Neural progenitor cell (in vitro differentiated cells): ENCODE data around the gene NOTCH4. TPM values are rescaled to one million over a fixed set of nuclear protein-coding genes. Genes with fewer than 3 reads are reported as not detected.

Source experiments
- DNase-seq: peaks from one replicate; pipeline ENCODE4 v3.0.0-alpha.2; 2016; ENCODE audit warnings: low spot score
- H2AFZ ChIP-seq: fragments of 200-600 bp; sonication (generic); replicated peaks from 2 replicates; pipeline ENCODE4 v1.6.1; 2016; ENCODE audit warnings: antibody characterized with exemption
- H3F3A ChIP-seq: fragments of 200-600 bp; sonication (generic); 2 replicates; pipeline ENCODE4 v1.6.1; 2016; ENCODE audit warnings: antibody characterized with exemption, low read depth
- H3K27ac ChIP-seq: fragments of 200-600 bp; sonication (generic); 2 replicates; pipeline ENCODE4 v1.5.1; 2016; ENCODE audit warnings: mild to moderate bottlenecking
- H3K27me3 ChIP-seq: fragments of 200-600 bp; sonication (generic); 2 replicates; pipeline ENCODE4 v1.6.1; 2016; ENCODE audit warnings: mild to moderate bottlenecking, moderate library complexity
- H3K36me3 ChIP-seq: fragments of 200-600 bp; sonication (generic); 2 replicates; pipeline ENCODE4 v1.5.1; 2016
- H3K4me1 ChIP-seq: fragments of 200-600 bp; sonication (generic); 2 replicates; pipeline ENCODE4 v1.6.1; 2016; ENCODE audit warnings: mixed run types
- H3K4me2 ChIP-seq: fragments of 200-600 bp; sonication (generic); 2 replicates; pipeline ENCODE4 v1.6.1; 2016
- H3K4me3 ChIP-seq: fragments of 200-600 bp; sonication (generic); 2 replicates; pipeline ENCODE4 v1.5.1; 2016
- H3K79me2 ChIP-seq: fragments of 200-600 bp; sonication (generic); 2 replicates; pipeline ENCODE4 v1.6.1; 2016; ENCODE audit warnings: low read depth
- H3K9ac ChIP-seq: fragments of 200-600 bp; sonication (generic); 2 replicates; pipeline ENCODE4 v1.6.1; 2016
- H3K9me3 ChIP-seq: fragments of 200-600 bp; sonication (generic); 2 replicates; pipeline ENCODE4 v1.5.1; 2016; ENCODE audit warnings: low read depth
- H4K20me1 ChIP-seq: fragments of 200-600 bp; sonication (generic); 2 replicates; pipeline ENCODE4 v1.6.1; 2016; ENCODE audit warnings: low read depth
- H3K27ac Mint-ChIP-seq: 3 replicates; pipeline ENCODE4 v1.8.0; 2021; ENCODE audit warnings: mixed read lengths
- H3K27me3 Mint-ChIP-seq: 2 replicates; pipeline ENCODE4 v1.8.0; 2022; ENCODE audit warnings: low read depth, mild to moderate bottlenecking, inconsistent platforms, moderate library complexity, mixed read lengths; ENCODE audit not compliant: insufficient read depth
- H3K36me3 Mint-ChIP-seq: 3 replicates; pipeline ENCODE4 v1.8.0; 2021; ENCODE audit warnings: mixed read lengths
- H3K4me1 Mint-ChIP-seq: 3 replicates; pipeline ENCODE4 v1.8.0; 2021; ENCODE audit warnings: mixed read lengths
- H3K4me3 Mint-ChIP-seq: 3 replicates; pipeline ENCODE4 v1.8.0; 2021; ENCODE audit warnings: mild to moderate bottlenecking, moderate library complexity, mixed read lengths
- H3K9me3 Mint-ChIP-seq: 3 replicates; pipeline ENCODE4 v1.8.0; 2020; ENCODE audit warnings: mixed read lengths
- CTCF ChIP-seq: fragments of 200-600 bp; sonication (generic); IDR thresholded peaks from 2 replicates; pipeline ENCODE4 v1.5.1; 2017; ENCODE audit warnings: antibody characterized with exemption, mild to moderate bottlenecking
- EZH2 ChIP-seq: fragments of 200-600 bp; sonication (generic); IDR thresholded peaks from 2 replicates; pipeline ENCODE4 v1.6.1; 2017; ENCODE audit warnings: antibody characterized with exemption, mild to moderate bottlenecking, moderate library complexity
- EZH2phosphoT487 ChIP-seq: fragments of 200-600 bp; sonication (generic); IDR thresholded peaks from 2 replicates; pipeline ENCODE4 v1.6.1; 2017; ENCODE audit warnings: antibody characterized with exemption
- total RNA-seq: library from RNA; depleted of rRNA; stranded (reverse); fragments of >200 nt; gene quantifications from 2 replicates; pipeline ENCODE4 v1.2.3, GENCODE V29; 2015; ENCODE audit warnings: low replicate concordance

Gene NOTCH4
- total RNA-seq, 1 donor from 2014 or later = 3.2 TPM

- H3K27me3 ChIP-seq = no peaks in the 10 kb centered on the region
- no peak for DNase-seq
- H3K9me3 ChIP-seq = no peaks in the 10 kb centered on the region
- TF ChIP-seq EZH2phosphoT487 = no peak
- TF ChIP-seq CTCF = no peak
- TF ChIP-seq EZH2 = no peak
- no peak overlapping the region for H3K27ac ChIP-seq
- H3K4me1 Mint-ChIP-seq = no peaks in the 10 kb centered on the region
- H3K27me3 Mint-ChIP-seq = peaks cover 2% of the 10 kb centered on the region
- no peaks in the 10 kb centered on the region for H3K9me3 Mint-ChIP-seq
- no peak overlapping the region for H3K4me3 Mint-ChIP-seq
- no peaks in the 10 kb centered on the region for H3F3A ChIP-seq
- no peak overlapping the region for H3K27ac Mint-ChIP-seq
- no peak overlapping the region for H3K4me2 ChIP-seq
- no peak overlapping the region for H3K9ac ChIP-seq
- no peak overlapping the region for H3K4me3 ChIP-seq
- no peaks in the 10 kb centered on the region for H4K20me1 ChIP-seq
- H3K79me2 ChIP-seq = no peaks in the 10 kb centered on the region
- H3K36me3 ChIP-seq = no peaks in the 10 kb centered on the region
- H3K36me3 Mint-ChIP-seq = no peaks in the 10 kb centered on the region
- H2AFZ ChIP-seq = no peak overlapping the region
- no peaks in the 10 kb centered on the region for H3K4me1 ChIP-seq
Measured at GRCh38 chr6:32239462-32239861, 15.6 kb upstream of the NOTCH4 start.

- Histone ChIP-seq H3K27me3 (no peaks in the 10 kb centered on the region), H3K36me3 (no peaks in the 10 kb centered on the region), H3F3A (no peaks in the 10 kb centered on the region), H2AFZ (no peak overlapping the region), H3K27ac (no peak overlapping the region), H3K79me2 (no peaks in the 10 kb centered on the region), H3K4me2 (no peak overlapping the region), H3K9ac (no peak overlapping the region), H3K4me3 (no peak overlapping the region), H3K4me1 (no peaks in the 10 kb centered on the region), H4K20me1 (no peaks in the 10 kb centered on the region), H3K9me3 (no peaks in the 10 kb centered on the region)
- TF ChIP-seq CTCF (peak; percentile 25), EZH2phosphoT487 (no peak)
- Mint-ChIP-seq H3K27ac (no peak overlapping the region), H3K36me3 (no peaks in the 10 kb centered on the region), H3K9me3 (peaks cover 3% of the 10 kb centered on the region), H3K27me3 (peaks cover 7% of the 10 kb centered on the region), H3K4me1 (no peaks in the 10 kb centered on the region), H3K4me3 (no peak overlapping the region)
- DNase-seq = peak; percentile 26
Measured at GRCh38 chr6:32234934-32235333, 11.1 kb upstream of the NOTCH4 start.

- Histone ChIP-seq H3K4me1 (no peaks in the 10 kb centered on the region), H3K27me3 (no peaks in the 10 kb centered on the region), H3F3A (no peaks in the 10 kb centered on the region), H3K4me2 (no peak overlapping the region), H3K27ac (no peak overlapping the region), H3K9me3 (no peaks in the 10 kb centered on the region), H3K9ac (no peak overlapping the region), H4K20me1 (no peaks in the 10 kb centered on the region), H3K4me3 (no peak overlapping the region), H3K79me2 (no peaks in the 10 kb centered on the region), H2AFZ (no peak overlapping the region), H3K36me3 (no peaks in the 10 kb centered on the region)
- no peak for TF ChIP-seq CTCF
- no peak for TF ChIP-seq EZH2
- TF ChIP-seq EZH2phosphoT487 = no peak
- no peak overlapping the region for H3K4me3 Mint-ChIP-seq
- peaks cover 5% of the 10 kb centered on the region for H3K27me3 Mint-ChIP-seq
- no peak for DNase-seq
- peaks cover 7% of the 10 kb centered on the region for H3K4me1 Mint-ChIP-seq
- no peak overlapping the region for H3K27ac Mint-ChIP-seq
- H3K9me3 Mint-ChIP-seq = no peaks in the 10 kb centered on the region
- no peaks in the 10 kb centered on the region for H3K36me3 Mint-ChIP-seq
Measured at GRCh38 chr6:32226434-32226833, 2.6 kb upstream of the NOTCH4 start.

- no peaks in the 10 kb centered on the region for H3K27me3 ChIP-seq
- H3K27ac ChIP-seq = no peak overlapping the region
- Mint-ChIP-seq H3K27ac (no peak overlapping the region), H3K9me3 (no peaks in the 10 kb centered on the region), H3K36me3 (no peaks in the 10 kb centered on the region), H3K27me3 (peaks cover 4% of the 10 kb centered on the region), H3K4me3 (no peak overlapping the region), H3K4me1 (peaks cover 7% of the 10 kb centered on the region)
- H3K9ac ChIP-seq = no peak overlapping the region
- no peak overlapping the region for H2AFZ ChIP-seq
- no peaks in the 10 kb centered on the region for H3K36me3 ChIP-seq
- H3K9me3 ChIP-seq = no peaks in the 10 kb centered on the region
- H4K20me1 ChIP-seq = no peaks in the 10 kb centered on the region
- TF ChIP-seq CTCF = no peak
- TF ChIP-seq EZH2phosphoT487 = no peak
- TF ChIP-seq EZH2 = no peak
- H3K79me2 ChIP-seq = no peaks in the 10 kb centered on the region
- no peaks in the 10 kb centered on the region for H3K4me1 ChIP-seq
- no peak overlapping the region for H3K4me3 ChIP-seq
- H3F3A ChIP-seq = no peaks in the 10 kb centered on the region
- no peak overlapping the region for H3K4me2 ChIP-seq
- DNase-seq = no peak
Measured at GRCh38 chr6:32224696-32225095, 829 bp upstream of the NOTCH4 start.
